ENCODE data around the gene TTC39A. TPM values are rescaled to one million over a fixed set of nuclear protein-coding genes. Genes with fewer than 3 reads are reported as not detected.

Gene TTC39A
- total RNA-seq, result 1 to 10 TPM in 1 of 4 donors, under 1 TPM in 3; 0.40 to 9.6 (median 0.70) TPM

GRCh38 chr1:51330331-51331201, at the start of gene TTC39A:
TTC39A (minus strand) TSS chr1:51330562; CDS start chr1:51330477, 85 bp downstream.
- TF ChIP-seq POLR2AphosphoS5 (IDR thresholded peaks at IDR 0.05), result no peak
- TF ChIP-seq CTCF (IDR thresholded peaks at IDR 0.05), result no peak
- TF ChIP-seq POLR2A (IDR thresholded peaks at IDR 0.05), result no peak
- no peak for TF ChIP-seq EP300 (IDR thresholded peaks at IDR 0.05)
- H3K36me3 ChIP-seq, result no peaks in the 10 kb centered on the region
- no peak for ATAC-seq
- WGBS, 2 donors (ENCODE audit: low coverage in 1 of 2), result 27 to 40% methylated on average over 2 to 3 of the region's 87 CpGs
- peaks cover 29% of the 10 kb centered on the region for H3K27me3 ChIP-seq
- no peak within 1 kb of the TSS for H3K27ac ChIP-seq
- H3K4me3 ChIP-seq, result peak within 1 kb of the TSS; percentile 21 to 52
- no peaks in the 10 kb centered on the region for H3K9me3 ChIP-seq
- H3K4me1 ChIP-seq, result peaks cover 0 to 19% (median 7%) of the 10 kb centered on the region in 3 donors

GRCh38 chr1:51378871-51379270, 48.5 kb upstream of the TTC39A start:
- no peaks in the 10 kb centered on the region for H3K4me1 ChIP-seq
- TF ChIP-seq CTCF (IDR thresholded peaks at IDR 0.05), result no peak
- no peak for TF ChIP-seq POLR2AphosphoS5 (IDR thresholded peaks at IDR 0.05)
- TF ChIP-seq EP300 (IDR thresholded peaks at IDR 0.05), result no peak
- no peak for TF ChIP-seq POLR2A (IDR thresholded peaks at IDR 0.05)
- ATAC-seq, result no peak
- 93 to 96% methylated on average over 3 of the region's 6 CpGs for WGBS, 2 donors (ENCODE audit: low coverage in 1 of 2)
- peaks cover 0 to 6% (median 0%) of the 10 kb centered on the region in 3 donors for H3K9me3 ChIP-seq
- H3K27me3 ChIP-seq, result no peaks in the 10 kb centered on the region
- H3K4me3 ChIP-seq, result no peak overlapping the region
- H3K27ac ChIP-seq, result no peak overlapping the region
- peaks cover 0 to 74% of the 10 kb centered on the region in 2 donors for H3K36me3 ChIP-seq

GRCh38 chr1:51373898-51374297, 43.5 kb upstream of the TTC39A start:
- 85 to 89% methylated on average over 1 to 3 of the region's 3 CpGs for WGBS, 2 donors (ENCODE audit: low coverage in 1 of 2)
- TF ChIP-seq POLR2AphosphoS5 (IDR thresholded peaks at IDR 0.05) (no peak), CTCF (IDR thresholded peaks at IDR 0.05) (no peak), POLR2A (IDR thresholded peaks at IDR 0.05) (no peak), EP300 (IDR thresholded peaks at IDR 0.05) (no peak)
- Histone ChIP-seq H3K4me3 (no peak overlapping the region), H3K27me3 (no peaks in the 10 kb centered on the region), H3K27ac (no peak overlapping the region), H3K9me3 (no peaks in the 10 kb centered on the region), H3K36me3 (peaks cover 0 to 75% of the 10 kb centered on the region in 2 donors), H3K4me1 (no peaks in the 10 kb centered on the region)
- ATAC-seq, result no peak

- TF ChIP-seq CTCF (IDR thresholded peaks at IDR 0.05) (no peak), POLR2A (IDR thresholded peaks at IDR 0.05) (no peak), POLR2AphosphoS5 (IDR thresholded peaks at IDR 0.05) (no peak), EP300 (IDR thresholded peaks at IDR 0.05) (no peak)
- ATAC-seq, result no peak
- H3K36me3 ChIP-seq, result peaks cover 0 to 77% of the 10 kb centered on the region in 2 donors
- no peak overlapping the region for H3K27ac ChIP-seq
- H3K9me3 ChIP-seq, result no peaks in the 10 kb centered on the region
- no peak overlapping the region for H3K4me3 ChIP-seq
- H3K4me1 ChIP-seq, result no peaks in the 10 kb centered on the region
- no peaks in the 10 kb centered on the region for H3K27me3 ChIP-seq
Observed at GRCh38 chr1:51372561-51372960, 42.2 kb upstream of the TTC39A start.

GRCh38 chr1:51369171-51369570, 38.8 kb upstream of the TTC39A start:
- Histone ChIP-seq H3K27me3 (no peaks in the 10 kb centered on the region), H3K4me3 (no peak overlapping the region), H3K27ac (no peak overlapping the region), H3K36me3 (peaks cover 0 to 70% of the 10 kb centered on the region in 2 donors), H3K4me1 (no peaks in the 10 kb centered on the region), H3K9me3 (no peaks in the 10 kb centered on the region)
- 83 to 94% methylated on average over 3 to 4 of the region's 4 CpGs for WGBS, 2 donors (ENCODE audit: low coverage in 1 of 2)
- no peak for ATAC-seq
- no peak for TF ChIP-seq CTCF (IDR thresholded peaks at IDR 0.05)
- TF ChIP-seq POLR2A (IDR thresholded peaks at IDR 0.05), result no peak
- no peak for TF ChIP-seq POLR2AphosphoS5 (IDR thresholded peaks at IDR 0.05)
- no peak for TF ChIP-seq EP300 (IDR thresholded peaks at IDR 0.05)

All from gastroesophageal sphincter (tissue), 4 donors.